ENCODE results near the gene ZNF331. TPM values are rescaled to one million over a fixed set of nuclear protein-coding genes. Genes with fewer than 3 reads are reported as not detected.

Gene ZNF331
- polyA plus RNA-seq, 1 donor = 17.1 TPM

GRCh38 chr19:53520163-53520546 is 17.8 kb upstream of the ZNF331 start:
- peaks cover 10% of the 10 kb centered on the region for H3K9me3 ChIP-seq (ENCODE audit: control insufficient read depth, low read depth, low read length)
- H3K36me3 ChIP-seq (ENCODE audit: control insufficient read depth, insufficient read depth, low read length) = no peaks in the 10 kb centered on the region
- no CpG with 5 or more reads among the region's 13 CpGs for WGBS (ENCODE audit: insufficient coverage, low lambda C conversion rate)
- H3K27me3 ChIP-seq (ENCODE audit: control insufficient read depth, insufficient read depth, low read length) = no peaks in the 10 kb centered on the region
- no peak for DNase-seq
- peak overlapping the region; percentile 64 for H3K27ac ChIP-seq (ENCODE audit: low read length)
- H3K4me3 ChIP-seq (ENCODE audit: low read length) = peak overlapping the region; percentile 34
- H3K4me1 ChIP-seq (ENCODE audit: control insufficient read depth, insufficient read depth, low read length) = peaks cover 7% of the 10 kb centered on the region

DNA sequence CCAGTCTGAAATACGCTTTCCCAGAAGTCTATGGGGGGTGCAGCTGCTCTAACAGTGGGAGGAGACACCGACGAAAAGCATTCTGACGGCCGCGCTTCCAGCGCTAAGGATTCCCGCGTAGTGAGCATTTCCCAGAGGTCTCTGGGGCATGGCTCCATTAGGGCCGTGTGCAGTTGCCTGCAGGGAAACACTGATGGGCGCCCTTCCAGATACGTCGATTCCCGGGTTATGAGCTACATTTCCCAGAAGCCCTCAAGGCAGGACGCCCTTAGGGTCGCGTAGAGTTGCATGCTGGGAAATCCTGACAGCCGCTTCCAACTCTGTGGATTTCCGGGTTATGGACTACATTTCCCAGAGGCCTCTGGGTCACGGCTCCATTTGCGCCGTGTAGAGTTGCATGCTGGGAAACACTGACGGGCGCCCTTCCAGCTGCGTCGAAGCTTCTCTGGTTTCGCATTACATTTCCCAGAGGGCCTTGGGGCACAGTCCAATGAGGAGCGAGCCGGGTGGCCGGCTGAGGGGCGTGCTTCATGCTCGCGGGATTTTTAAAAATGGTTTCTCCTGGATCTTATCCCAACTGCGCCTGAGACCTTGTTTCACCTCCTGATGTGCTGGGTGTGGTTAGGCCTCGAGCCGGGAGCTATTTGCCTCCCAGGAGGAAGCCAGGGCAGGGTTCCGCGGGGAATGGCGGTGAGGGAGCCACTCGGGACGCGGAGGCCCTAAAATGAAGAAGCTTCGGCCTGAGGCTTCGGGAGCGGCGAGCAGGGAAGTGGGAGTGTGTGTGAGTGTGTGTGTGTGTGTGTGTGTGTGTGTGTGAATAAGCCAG is 17.2 kb upstream of the ZNF331 start:
- peaks cover 10% of the 10 kb centered on the region for H3K9me3 ChIP-seq (ENCODE audit: control insufficient read depth, low read depth, low read length)
- H3K36me3 ChIP-seq (ENCODE audit: control insufficient read depth, insufficient read depth, low read length) = no peaks in the 10 kb centered on the region
- no CpG with 5 or more reads among the region's 46 CpGs for WGBS (ENCODE audit: insufficient coverage, low lambda C conversion rate)
- peak overlapping the region; percentile 59 for H3K4me3 ChIP-seq (ENCODE audit: low read length)
- H3K27ac ChIP-seq (ENCODE audit: low read length) = peak overlapping the region; percentile 64
- H3K4me1 ChIP-seq (ENCODE audit: control insufficient read depth, insufficient read depth, low read length) = peaks cover 7% of the 10 kb centered on the region
- no peaks in the 10 kb centered on the region for H3K27me3 ChIP-seq (ENCODE audit: control insufficient read depth, insufficient read depth, low read length)
- peak; percentile 99 to 100 for DNase-seq

- Histone ChIP-seq H3K27me3 (ENCODE audit: control insufficient read depth, insufficient read depth, low read length) (no peaks in the 10 kb centered on the region), H3K36me3 (ENCODE audit: control insufficient read depth, insufficient read depth, low read length) (no peaks in the 10 kb centered on the region), H3K27ac (ENCODE audit: low read length) (no peak overlapping the region), H3K4me3 (ENCODE audit: low read length) (peak overlapping the region; percentile 59), H3K9me3 (ENCODE audit: control insufficient read depth, low read depth, low read length) (peaks cover 14% of the 10 kb centered on the region), H3K4me1 (ENCODE audit: control insufficient read depth, insufficient read depth, low read length) (peaks cover 7% of the 10 kb centered on the region)
- no peak for DNase-seq
- WGBS (ENCODE audit: insufficient coverage, low lambda C conversion rate) = 65% methylated on average over 2 of the region's 33 CpGs
These were observed 16.4 kb upstream of the ZNF331 start for GRCh38 chr19:53521373-53522202.

DNA sequence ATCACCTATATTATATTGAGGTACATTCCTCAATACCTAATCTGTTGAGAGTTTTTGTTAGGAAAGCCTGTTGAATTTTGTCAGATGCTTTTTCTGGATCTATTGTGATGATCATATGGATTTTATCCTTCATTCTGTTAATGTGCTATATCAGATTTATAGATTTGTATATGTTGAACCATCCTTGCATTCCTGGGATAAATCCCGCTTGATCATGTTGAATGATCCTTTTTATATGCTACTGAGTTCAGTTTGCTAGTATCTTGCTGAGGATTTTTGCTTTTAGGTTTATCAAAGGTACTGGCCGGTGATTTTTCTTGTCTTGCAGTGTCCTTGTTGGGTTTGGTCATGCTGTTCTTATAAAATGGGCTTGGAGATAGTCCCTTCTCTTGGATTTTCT is 12.0 kb upstream of the ZNF331 start:
- Histone ChIP-seq H3K27ac (ENCODE audit: low read length) (no peak overlapping the region), H3K27me3 (ENCODE audit: control insufficient read depth, insufficient read depth, low read length) (no peaks in the 10 kb centered on the region), H3K36me3 (ENCODE audit: control insufficient read depth, insufficient read depth, low read length) (no peaks in the 10 kb centered on the region), H3K4me1 (ENCODE audit: control insufficient read depth, insufficient read depth, low read length) (peaks cover 3% of the 10 kb centered on the region), H3K9me3 (ENCODE audit: control insufficient read depth, low read depth, low read length) (peaks cover 5% of the 10 kb centered on the region), H3K4me3 (ENCODE audit: low read length) (no peak overlapping the region)
- no CpG with 5 or more reads among the region's 2 CpGs for WGBS (ENCODE audit: insufficient coverage, low lambda C conversion rate)
- DNase-seq = no peak

GRCh38 chr19:53530622-53531021 is 7.3 kb upstream of the ZNF331 start:
- DNase-seq = no peak
- WGBS (ENCODE audit: insufficient coverage, low lambda C conversion rate) = no CpG with 5 or more reads among the region's 8 CpGs
- H3K27me3 ChIP-seq (ENCODE audit: control insufficient read depth, insufficient read depth, low read length) = no peaks in the 10 kb centered on the region
- H3K27ac ChIP-seq (ENCODE audit: low read length) = no peak overlapping the region
- no peaks in the 10 kb centered on the region for H3K36me3 ChIP-seq (ENCODE audit: control insufficient read depth, insufficient read depth, low read length)
- no peak overlapping the region for H3K4me3 ChIP-seq (ENCODE audit: low read length)
- H3K9me3 ChIP-seq (ENCODE audit: control insufficient read depth, low read depth, low read length) = peaks cover 5% of the 10 kb centered on the region
- peaks cover 5% of the 10 kb centered on the region for H3K4me1 ChIP-seq (ENCODE audit: control insufficient read depth, insufficient read depth, low read length)

GRCh38 chr19:53531457-53531856 is 6.5 kb upstream of the ZNF331 start:
- no peak overlapping the region for H3K27ac ChIP-seq (ENCODE audit: low read length)
- no CpG with 5 or more reads among the region's 4 CpGs for WGBS (ENCODE audit: insufficient coverage, low lambda C conversion rate)
- no peaks in the 10 kb centered on the region for H3K27me3 ChIP-seq (ENCODE audit: control insufficient read depth, insufficient read depth, low read length)
- DNase-seq = no peak
- no peak overlapping the region for H3K4me3 ChIP-seq (ENCODE audit: low read length)
- no peaks in the 10 kb centered on the region for H3K36me3 ChIP-seq (ENCODE audit: control insufficient read depth, insufficient read depth, low read length)
- peaks cover 11% of the 10 kb centered on the region for H3K4me1 ChIP-seq (ENCODE audit: control insufficient read depth, insufficient read depth, low read length)
- H3K9me3 ChIP-seq (ENCODE audit: control insufficient read depth, low read depth, low read length) = peaks cover 2% of the 10 kb centered on the region

- no peak overlapping the region for H3K27ac ChIP-seq (ENCODE audit: low read length)
- no peaks in the 10 kb centered on the region for H3K36me3 ChIP-seq (ENCODE audit: control insufficient read depth, insufficient read depth, low read length)
- no peak overlapping the region for H3K4me3 ChIP-seq (ENCODE audit: low read length)
- DNase-seq = no peak
- no peaks in the 10 kb centered on the region for H3K27me3 ChIP-seq (ENCODE audit: control insufficient read depth, insufficient read depth, low read length)
- WGBS (ENCODE audit: insufficient coverage, low lambda C conversion rate) = 100% methylated on average over 1 of the region's 1 CpG
- no peaks in the 10 kb centered on the region for H3K9me3 ChIP-seq (ENCODE audit: control insufficient read depth, low read depth, low read length)
- H3K4me1 ChIP-seq (ENCODE audit: control insufficient read depth, insufficient read depth, low read length) = peaks cover 13% of the 10 kb centered on the region
These were observed 5.6 kb upstream of the ZNF331 start for GRCh38 chr19:53532362-53532761.

DNA sequence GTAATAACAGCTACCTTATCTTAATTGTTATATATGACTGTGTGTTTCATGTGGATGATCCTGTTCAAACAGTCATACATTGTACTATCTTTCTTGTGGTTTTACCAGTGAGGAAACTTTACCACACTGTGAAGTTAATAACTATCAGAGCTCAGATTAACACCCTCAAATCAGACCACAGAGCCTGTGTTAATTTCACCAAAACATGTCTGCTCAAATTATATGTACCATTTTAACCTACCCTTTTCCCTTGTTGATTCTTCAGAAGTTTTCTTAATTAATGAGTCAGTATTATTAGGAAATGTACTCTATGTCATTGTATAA is 1.8 kb upstream of the ZNF331 start:
- Histone ChIP-seq H3K4me3 (ENCODE audit: low read length) (no peak overlapping the region), H3K27ac (ENCODE audit: low read length) (peak overlapping the region; percentile 86), H3K36me3 (ENCODE audit: control insufficient read depth, insufficient read depth, low read length) (peaks cover 3% of the 10 kb centered on the region), H3K27me3 (ENCODE audit: control insufficient read depth, insufficient read depth, low read length) (no peaks in the 10 kb centered on the region), H3K4me1 (ENCODE audit: control insufficient read depth, insufficient read depth, low read length) (peaks cover 13% of the 10 kb centered on the region), H3K9me3 (ENCODE audit: control insufficient read depth, low read depth, low read length) (no peaks in the 10 kb centered on the region)
- DNase-seq = peak in 1 of 2 donors; percentile 49

DNA sequence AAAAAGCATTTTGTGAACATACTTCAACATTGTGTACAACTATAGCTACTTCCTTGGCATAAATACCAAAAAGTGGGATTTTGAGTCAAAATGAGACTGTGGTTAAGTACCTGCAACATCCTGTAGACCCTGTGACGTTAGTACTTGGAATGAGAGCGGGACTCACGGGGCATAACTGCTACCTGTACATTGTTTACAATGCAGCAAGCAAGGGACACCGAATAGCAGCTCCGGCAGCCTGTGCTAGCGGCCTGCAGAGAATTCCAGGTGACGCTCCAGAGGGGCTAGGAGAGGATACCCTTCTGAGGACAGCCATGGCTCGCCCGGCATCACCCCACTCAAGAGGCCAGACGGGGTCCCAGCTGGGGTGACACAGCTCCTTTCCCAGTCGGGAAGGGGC is 824 bp upstream of the ZNF331 start:
- Histone ChIP-seq H3K4me3 (ENCODE audit: low read length) (peak overlapping the region; percentile 66), H3K27ac (ENCODE audit: low read length) (peak overlapping the region; percentile 86), H3K9me3 (ENCODE audit: control insufficient read depth, low read depth, low read length) (no peaks in the 10 kb centered on the region), H3K4me1 (ENCODE audit: control insufficient read depth, insufficient read depth, low read length) (peaks cover 13% of the 10 kb centered on the region), H3K27me3 (ENCODE audit: control insufficient read depth, insufficient read depth, low read length) (no peaks in the 10 kb centered on the region), H3K36me3 (ENCODE audit: control insufficient read depth, insufficient read depth, low read length) (peaks cover 3% of the 10 kb centered on the region)
- DNase-seq = no peak
- WGBS (ENCODE audit: insufficient coverage, low lambda C conversion rate) = no CpG with 5 or more reads among the region's 11 CpGs

DNA sequence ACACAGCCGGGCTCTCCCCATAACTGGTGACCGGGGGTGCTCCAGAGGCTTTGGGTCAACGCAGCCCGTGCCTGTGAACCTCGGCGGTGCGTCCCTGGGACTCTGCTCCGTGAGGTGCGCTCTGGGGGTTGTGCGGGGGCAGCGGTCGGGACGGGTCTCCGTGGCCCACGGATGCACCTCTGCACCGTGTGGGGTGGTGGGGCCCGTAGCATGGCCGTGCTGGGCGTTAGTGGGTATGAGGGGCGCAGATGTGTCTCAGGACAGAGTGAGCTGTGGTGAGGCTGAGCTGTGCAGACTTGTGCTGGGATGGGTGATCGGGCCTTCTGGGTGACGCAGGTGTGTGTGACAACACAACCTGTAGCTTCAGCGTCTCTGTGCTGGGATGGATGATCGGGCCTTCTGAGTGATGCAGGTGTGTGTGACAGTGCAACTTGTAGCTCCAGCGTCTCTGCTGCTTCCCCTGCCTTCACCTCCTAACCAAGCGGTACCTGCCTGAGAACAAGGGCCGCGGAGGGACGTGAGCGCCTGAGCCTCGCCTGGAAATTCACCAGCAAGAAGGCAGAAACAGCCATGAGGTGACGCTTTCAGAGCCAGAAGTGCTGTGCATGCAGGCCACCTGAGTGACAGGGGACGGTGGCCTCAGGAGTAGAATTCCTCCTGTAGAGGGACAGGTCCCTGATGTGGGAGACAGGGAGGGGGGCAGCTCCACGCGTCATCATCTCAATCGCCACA is 599 bp downstream of the ZNF331 start:
- peaks cover 13% of the 10 kb centered on the region for H3K4me1 ChIP-seq (ENCODE audit: control insufficient read depth, insufficient read depth, low read length)
- 40% methylated on average over 1 of the region's 36 CpGs for WGBS (ENCODE audit: insufficient coverage, low lambda C conversion rate)
- H3K27me3 ChIP-seq (ENCODE audit: control insufficient read depth, insufficient read depth, low read length) = no peaks in the 10 kb centered on the region
- H3K27ac ChIP-seq (ENCODE audit: low read length) = peak overlapping the region; percentile 86
- peak overlapping the region; percentile 66 for H3K4me3 ChIP-seq (ENCODE audit: low read length)
- peaks cover 3% of the 10 kb centered on the region for H3K36me3 ChIP-seq (ENCODE audit: control insufficient read depth, insufficient read depth, low read length)
- DNase-seq = peak in 1 of 2 donors; percentile 40
- H3K9me3 ChIP-seq (ENCODE audit: control insufficient read depth, low read depth, low read length) = no peaks in the 10 kb centered on the region

Measured in large intestine (tissue), 3 donors.